Muscle layer of colon (tissue), 2 donors: Measurements from ENCODE around the gene GARRE1.
"Not testable (repeated sequence)": the region's sequence is repeated elsewhere in the genome, so short reads cannot be mapped to it uniquely, and the experiment has no call there.

Experiments used
- H3K27ac ChIP-seq: one replicate; pipeline ENCODE4 v1.7.0; 2013; ENCODE audit warnings: low read depth, mild to moderate bottlenecking, low read length, moderate library complexity
- H3K27me3 ChIP-seq, 2 donors: one replicate each; pipeline ENCODE4 v1.7.0; 2013; ENCODE audit warnings: low read length in 2 of 2, mild to moderate bottlenecking in 2 of 2; ENCODE audit not compliant: insufficient read depth in 2 of 2, control insufficient read depth in 1 of 2
- H3K36me3 ChIP-seq: one replicate; pipeline ENCODE4 v1.7.0; 2013; ENCODE audit warnings: mild to moderate bottlenecking, low read length; ENCODE audit not compliant: insufficient read depth
- H3K4me1 ChIP-seq: one replicate; pipeline ENCODE4 v1.7.0; 2013; ENCODE audit warnings: mild to moderate bottlenecking, low read length; ENCODE audit not compliant: insufficient read depth
- H3K4me3 ChIP-seq, 2 donors: one replicate each; pipeline ENCODE4 v1.7.0; 2013; ENCODE audit warnings: low read length in 2 of 2, low read depth in 1 of 2, mild to moderate bottlenecking in 1 of 2, moderate library complexity in 1 of 2
- H3K9ac ChIP-seq: one replicate; pipeline ENCODE4 v1.7.0; 2013; ENCODE audit warnings: low read length
- H3K9me3 ChIP-seq: one replicate; pipeline ENCODE4 v1.7.0; 2013; ENCODE audit warnings: mild to moderate bottlenecking, low read length
- donor health status: abdominal sarcoma.
- donor health status: Adenocarcinoma of cecum.

The GARRE1 gene

DNA sequence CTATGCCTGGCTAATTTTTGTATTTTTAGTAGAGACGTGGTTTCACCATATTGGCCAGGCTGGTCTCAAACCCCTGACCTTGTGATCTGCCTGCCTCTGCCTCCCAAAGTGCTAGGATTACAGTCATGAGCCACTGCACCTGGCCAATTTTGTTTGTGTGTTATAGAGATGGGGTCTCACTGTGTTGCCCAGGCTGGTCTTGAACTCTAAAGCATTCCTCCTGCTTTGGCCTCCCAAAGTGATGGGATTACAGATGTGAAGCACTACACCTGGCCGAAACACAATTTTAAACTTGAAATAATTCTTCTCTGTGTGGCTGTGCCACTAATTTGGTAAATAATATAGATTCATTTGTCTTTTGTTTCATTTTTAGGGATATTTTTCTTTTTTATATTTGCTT lies 27.1 kb downstream of the GARRE1 start:
- not testable (repeated sequence) for H3K4me1 ChIP-seq, H3K9me3 ChIP-seq, H3K27me3 ChIP-seq, H3K9ac ChIP-seq, H3K27ac ChIP-seq, H3K36me3 ChIP-seq, H3K4me3 ChIP-seq

DNA sequence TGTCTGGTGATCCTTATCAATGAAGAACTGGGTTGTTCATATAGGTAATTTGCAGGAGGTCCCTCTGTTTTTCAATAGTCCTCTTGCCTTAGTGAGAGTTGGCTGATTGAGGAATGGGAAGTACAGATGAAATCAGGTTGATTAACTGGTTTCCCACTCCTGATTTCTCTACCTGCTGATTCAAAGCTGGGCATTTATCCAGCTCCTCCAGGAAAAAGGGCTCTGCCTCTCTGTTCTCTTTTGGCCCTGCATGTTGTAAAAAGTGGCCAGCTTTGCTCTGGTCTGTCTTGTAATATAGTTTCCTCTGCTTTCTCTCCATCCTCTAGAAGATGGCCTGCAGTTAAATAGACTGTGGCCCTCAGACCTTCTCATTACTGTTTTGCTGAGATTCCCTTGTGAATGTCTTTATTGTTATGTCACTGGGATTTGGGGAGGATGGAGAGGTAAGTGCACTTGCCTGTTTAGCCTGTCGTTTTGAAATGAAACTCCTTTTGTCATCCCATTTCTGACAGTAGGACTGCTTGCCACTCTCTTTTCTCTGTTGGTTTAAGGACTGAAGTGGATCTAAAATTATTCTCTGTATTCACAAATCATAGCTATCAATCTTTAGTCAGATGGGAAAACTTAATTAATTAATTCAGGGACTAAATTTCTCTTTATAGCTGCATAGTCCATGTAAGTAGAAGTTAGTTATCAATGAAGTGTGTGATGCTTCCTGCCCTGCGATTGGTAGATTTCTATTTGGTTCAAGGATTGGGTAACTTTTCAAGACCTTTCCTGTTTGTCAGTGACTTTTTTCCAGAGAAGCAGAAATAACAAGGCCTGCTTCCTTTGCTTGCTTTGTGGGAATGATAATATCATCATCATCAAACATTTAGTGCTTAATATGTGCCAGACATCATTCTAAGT lies 28.5 kb downstream of the GARRE1 start:
- H3K4me3 ChIP-seq, result no peak overlapping the region
- H3K27me3 ChIP-seq, result no peaks in the 10 kb centered on the region
- H3K9me3 ChIP-seq, result no peaks in the 10 kb centered on the region
- H3K27ac ChIP-seq, result no peak overlapping the region
- no peak overlapping the region for H3K9ac ChIP-seq
- no peaks in the 10 kb centered on the region for H3K36me3 ChIP-seq
- no peaks in the 10 kb centered on the region for H3K4me1 ChIP-seq

GRCh38 chr19:34284505-34284904 lies 30.2 kb downstream of the GARRE1 start:
- Histone ChIP-seq H3K27ac (no peak overlapping the region), H3K4me1 (no peaks in the 10 kb centered on the region), H3K9ac (no peak overlapping the region), H3K9me3 (no peaks in the 10 kb centered on the region), H3K36me3 (no peaks in the 10 kb centered on the region), H3K27me3 (no peaks in the 10 kb centered on the region), H3K4me3 (no peak overlapping the region)

DNA sequence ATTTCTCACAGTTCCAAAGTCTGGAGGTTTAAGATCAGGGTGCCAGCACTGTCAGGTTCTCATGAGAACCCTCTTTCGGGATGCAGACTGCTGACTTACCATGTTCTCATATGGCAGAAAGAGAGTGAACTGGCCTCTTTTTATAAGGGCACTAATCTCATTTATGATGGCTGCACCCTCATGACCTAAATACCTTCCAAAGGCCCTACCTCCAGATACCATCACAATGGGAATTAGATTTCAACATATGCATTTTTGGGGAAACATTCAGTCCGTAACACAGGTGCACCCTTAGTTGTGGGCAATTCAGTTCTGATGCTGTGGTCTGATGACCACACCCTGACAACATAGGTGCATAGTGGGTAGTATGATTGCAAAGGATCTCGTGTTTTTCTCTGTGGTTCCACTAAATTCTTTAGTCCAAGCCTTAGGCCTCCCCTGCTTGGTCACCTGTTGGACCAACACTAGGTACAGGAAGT lies 33.3 kb downstream of the GARRE1 start:
- Histone ChIP-seq H3K27me3 (no peaks in the 10 kb centered on the region), H3K36me3 (no peaks in the 10 kb centered on the region), H3K27ac (no peak overlapping the region), H3K9ac (no peak overlapping the region), H3K4me1 (no peaks in the 10 kb centered on the region), H3K4me3 (no peak overlapping the region), H3K9me3 (no peaks in the 10 kb centered on the region)

DNA sequence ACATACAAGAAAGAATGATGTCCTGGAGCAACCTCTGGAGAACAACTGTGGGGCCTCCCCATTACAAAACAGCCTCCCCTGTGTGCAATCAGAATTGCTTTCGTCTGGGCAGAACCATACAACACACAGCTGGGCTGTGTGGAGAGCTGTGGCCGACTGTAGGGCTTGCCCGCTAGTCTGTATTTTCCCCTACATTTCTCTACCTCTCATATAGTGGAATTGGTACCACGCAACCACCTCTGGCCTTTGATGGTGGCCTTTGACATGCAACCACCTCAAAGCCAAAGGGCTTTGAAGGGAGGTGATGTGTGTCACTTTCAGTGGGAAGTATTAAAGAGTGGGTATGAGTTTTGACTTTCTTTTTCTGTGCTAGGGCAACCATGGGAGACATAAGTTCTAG lies 34.0 kb downstream of the GARRE1 start:
- Histone ChIP-seq H3K9me3 (no peaks in the 10 kb centered on the region), H3K27ac (no peak overlapping the region), H3K9ac (no peak overlapping the region), H3K27me3 (no peaks in the 10 kb centered on the region), H3K36me3 (no peaks in the 10 kb centered on the region), H3K4me3 (no peak overlapping the region), H3K4me1 (no peaks in the 10 kb centered on the region)

- H3K27me3 ChIP-seq, result no peaks in the 10 kb centered on the region
- H3K27ac ChIP-seq, result no peak overlapping the region
- H3K36me3 ChIP-seq, result no peaks in the 10 kb centered on the region
- H3K9me3 ChIP-seq, result no peaks in the 10 kb centered on the region
- no peak overlapping the region for H3K9ac ChIP-seq
- H3K4me3 ChIP-seq, result no peak overlapping the region
- H3K4me1 ChIP-seq, result no peaks in the 10 kb centered on the region
Measured at GRCh38 chr19:34291235-34291634, 36.9 kb downstream of the GARRE1 start.

DNA sequence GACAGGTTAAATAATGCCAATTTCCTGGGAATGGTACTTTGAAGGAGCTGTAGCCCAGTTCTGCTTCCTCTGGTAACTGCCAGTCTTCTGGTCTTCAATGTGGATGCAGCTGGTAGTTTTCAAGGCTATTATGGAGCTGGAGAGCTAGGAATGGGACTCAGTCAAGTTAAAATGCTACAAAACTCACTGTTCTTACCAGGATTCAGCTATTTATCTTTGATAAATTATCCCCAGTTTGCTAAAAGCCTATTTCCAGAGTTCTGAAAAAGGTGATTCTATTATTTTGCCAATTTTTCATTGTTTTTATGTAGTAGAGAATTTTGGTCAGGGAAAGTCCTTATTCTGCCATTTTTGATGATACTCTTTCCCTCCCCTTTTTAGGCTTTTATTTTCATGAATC lies 40.7 kb downstream of the GARRE1 start:
- H3K9ac ChIP-seq, result no peak overlapping the region
- no peak overlapping the region for H3K27ac ChIP-seq
- H3K27me3 ChIP-seq, result no peaks in the 10 kb centered on the region
- no peak overlapping the region for H3K4me3 ChIP-seq
- no peaks in the 10 kb centered on the region for H3K4me1 ChIP-seq
- no peaks in the 10 kb centered on the region for H3K36me3 ChIP-seq
- H3K9me3 ChIP-seq, result no peaks in the 10 kb centered on the region

DNA sequence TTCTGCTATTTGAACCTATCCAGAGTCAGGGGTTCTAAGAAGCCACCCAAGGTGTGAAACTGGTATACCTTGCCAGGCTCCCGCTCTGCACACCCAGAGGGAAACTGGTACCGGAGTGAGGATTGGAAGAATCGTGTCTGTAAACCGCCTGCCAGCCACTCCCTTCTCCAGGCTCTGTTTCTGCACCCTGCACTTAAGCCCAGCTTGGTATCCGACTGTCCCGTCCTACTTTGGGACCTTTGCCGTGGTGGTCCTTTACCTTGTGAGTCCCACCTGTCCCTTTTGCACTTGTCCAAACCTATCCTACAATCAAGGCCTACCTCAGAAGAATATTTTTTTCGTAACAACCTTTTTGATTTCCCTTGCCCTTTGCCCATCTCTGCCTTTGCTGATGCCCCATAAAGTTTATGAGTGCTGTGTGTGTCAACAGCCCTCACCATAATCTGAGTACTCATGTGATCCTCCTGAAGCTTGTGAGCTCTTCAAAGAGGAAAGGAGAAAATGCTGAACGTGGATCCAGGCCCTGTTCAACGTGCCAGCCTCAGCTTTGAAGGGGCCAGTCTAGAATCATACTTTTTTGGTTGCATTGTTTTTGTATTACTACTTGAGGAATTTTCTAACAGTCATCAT lies 44.7 kb downstream of the GARRE1 start:
- H3K36me3 ChIP-seq, result no peaks in the 10 kb centered on the region
- no peak overlapping the region for H3K27ac ChIP-seq
- H3K9ac ChIP-seq, result no peak overlapping the region
- H3K4me3 ChIP-seq, result no peak overlapping the region
- no peaks in the 10 kb centered on the region for H3K27me3 ChIP-seq
- H3K9me3 ChIP-seq, result no peaks in the 10 kb centered on the region
- no peaks in the 10 kb centered on the region for H3K4me1 ChIP-seq

- H3K4me1 ChIP-seq, result no peaks in the 10 kb centered on the region
- no peak overlapping the region for H3K9ac ChIP-seq
- no peaks in the 10 kb centered on the region for H3K27me3 ChIP-seq
- no peaks in the 10 kb centered on the region for H3K9me3 ChIP-seq
- H3K4me3 ChIP-seq, result no peak overlapping the region
- no peak overlapping the region for H3K27ac ChIP-seq
- H3K36me3 ChIP-seq, result no peaks in the 10 kb centered on the region
Measured at GRCh38 chr19:34299576-34299975, 45.2 kb downstream of the GARRE1 start.

DNA sequence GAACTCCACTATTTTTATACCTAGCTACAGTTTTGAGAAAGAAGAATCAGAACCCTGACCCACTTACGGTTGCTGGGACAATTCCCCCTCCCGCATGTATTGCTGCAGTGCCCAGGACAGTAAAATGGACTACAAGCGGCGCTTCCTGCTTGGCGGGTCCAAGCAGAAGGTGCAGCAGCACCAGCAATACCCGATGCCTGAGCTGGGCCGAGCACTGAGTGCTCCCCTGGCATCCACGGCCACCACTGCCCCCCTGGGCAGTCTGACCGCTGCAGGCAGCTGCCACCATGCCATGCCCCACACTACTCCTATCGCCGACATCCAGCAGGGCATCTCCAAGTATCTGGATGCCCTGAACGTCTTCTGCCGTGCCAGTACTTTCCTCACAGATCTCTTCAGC lies 46.0 kb downstream of the GARRE1 start:
- no peak overlapping the region for H3K9ac ChIP-seq
- H3K4me1 ChIP-seq, result no peaks in the 10 kb centered on the region
- H3K9me3 ChIP-seq, result no peaks in the 10 kb centered on the region
- H3K27ac ChIP-seq, result no peak overlapping the region
- H3K27me3 ChIP-seq, result no peaks in the 10 kb centered on the region
- H3K36me3 ChIP-seq, result no peaks in the 10 kb centered on the region
- no peak overlapping the region for H3K4me3 ChIP-seq

- Histone ChIP-seq H3K27ac (no peak overlapping the region), H3K4me3 (no peak overlapping the region), H3K4me1 (no peaks in the 10 kb centered on the region), H3K9me3 (no peaks in the 10 kb centered on the region), H3K36me3 (no peaks in the 10 kb centered on the region), H3K27me3 (no peaks in the 10 kb centered on the region), H3K9ac (no peak overlapping the region)
Measured at GRCh38 chr19:34300962-34301361, 46.6 kb downstream of the GARRE1 start.
